Panc1 (cell line): ENCODE data around the gene LAMB4. TPM values are rescaled to one million over a fixed set of nuclear protein-coding genes. Genes with fewer than 3 reads are reported as not detected.

Source experiments
- ATAC-seq: fragments of 200-7000 bp; cut with Tn5 transposase; 2 replicates; pipeline ENCODE4 v1.9.1; 2020; ENCODE audit warnings: mild to moderate bottlenecking, moderate library complexity
- BruUV-seq: library from RNA; stranded (reverse); fragments of 400-500 nt; replicated peaks from 2 replicates; lab custom pipeline; 2021; lab: Mats Ljungman, UMichigan
- CTCF ChIA-PET: fragments of 300-600 bp; sonication (Branson Sonifier 250); formaldehyde crosslinking; loops from one replicate; lab custom pipeline; 2022; ENCODE audit warnings: antibody characterized with exemption; lab: Charles Lee
- POLR2A ChIA-PET: fragments of 300-600 bp; sonication (Branson Sonifier 250); formaldehyde crosslinking; loops from one replicate; lab custom pipeline; 2022; ENCODE audit warnings: antibody characterized with exemption; lab: Charles Lee
- DNase-seq: peaks from one replicate; pipeline ENCODE4 v3.0.0-alpha.2; 2010; ENCODE audit warnings: low read depth, low spot score
- H3K27ac ChIP-seq: 2 replicates; pipeline ENCODE4 v1.5.1; 2011; ENCODE audit warnings: mild to moderate bottlenecking, low read length, inconsistent platforms
- H3K27me3 ChIP-seq: fragments of 200-500 bp; sonication (Bioruptor generic); 2 replicates; pipeline ENCODE4 v1.6.0; 2014; ENCODE audit warnings: low read length, inconsistent platforms; ENCODE audit not compliant: control insufficient read depth, insufficient read depth
- H3K36me3 ChIP-seq: fragments of 200-500 bp; sonication (Bioruptor generic); 2 replicates; pipeline ENCODE4 v1.5.1; 2014; ENCODE audit warnings: inconsistent platforms, mild to moderate bottlenecking, low read length, moderate library complexity; ENCODE audit not compliant: control insufficient read depth, insufficient read depth
- H3K4me1 ChIP-seq: 2 replicates; pipeline ENCODE4 v1.5.1; 2011; ENCODE audit warnings: inconsistent platforms, mild to moderate bottlenecking, low read length, moderate library complexity; ENCODE audit not compliant: control insufficient read depth, insufficient read depth
- H3K4me3 ChIP-seq, 2 experiments: 2 replicates each; pipeline ENCODE4 v1.5.1; 2011 to 2012; ENCODE audit warnings: low read depth in 2 of 2, low read length in 2 of 2, mild to moderate bottlenecking in 2 of 2, inconsistent platforms in 1 of 2, moderate library complexity in 1 of 2
- H3K9me3 ChIP-seq: fragments of 200-500 bp; sonication (Bioruptor generic); 2 replicates; pipeline ENCODE4 v1.5.1; 2014; ENCODE audit warnings: low read depth, mild to moderate bottlenecking, inconsistent platforms, low read length, moderate library complexity; ENCODE audit not compliant: control insufficient read depth, insufficient read depth
- POLR2AphosphoS5 ChIP-seq: IDR thresholded peaks from 2 replicates; pipeline ENCODE4 v1.6.1; 2012; ENCODE audit warnings: mild to moderate bottlenecking, low read depth, low read length, moderate library complexity
- SIN3A ChIP-seq: IDR thresholded peaks from 2 replicates; pipeline ENCODE4 v1.6.1; 2012; ENCODE audit warnings: low read depth, mild to moderate bottlenecking, low read length, moderate library complexity, borderline replicate concordance; ENCODE audit not compliant: insufficient read depth
- TCF7L2 ChIP-seq: IDR thresholded peaks from 2 replicates; pipeline ENCODE4 v1.6.1; 2011; ENCODE audit warnings: mild to moderate bottlenecking, low read depth, low read length, inconsistent platforms
- in situ Hi-C: cut with HindIII; loops from 2 replicates; pipeline ENCODE4 v1.10.0; 2016; ENCODE audit warnings: low sequenced_read_pairs, low pct_unique_long_range_greater_than_20kb
- intact Hi-C: fragments of 100-400 bp; cut with micrococcal nuclease; formaldehyde crosslinking; loops from one replicate; pipeline ENCODE4 v1.10.0; 2022; ENCODE audit not compliant: unreplicated experiment
- total RNA-seq: library from RNA; stranded (reverse); gene quantifications from one replicate; pipeline ENCODE4 v1.2.1, GENCODE V29; 2021; ENCODE audit not compliant: unreplicated experiment
- TF ChIP-seq, protein P1 (sequence below): fragments of 450-650 bp; IDR thresholded peaks from 2 replicates; pipeline ENCODE4 v1.5.1; 2017; ENCODE audit warnings: mild to moderate bottlenecking
- TF ChIP-seq, protein P2 (sequence below), 2 experiments: IDR thresholded peaks; 2 replicates each; pipeline ENCODE4 v1.6.1; 2011 to 2012; ENCODE audit warnings: low read depth in 2 of 2, control low read depth in 1 of 2, low read length in 1 of 2, mild to moderate bottlenecking in 1 of 2, moderate library complexity in 1 of 2; ENCODE audit not compliant: insufficient read depth in 1 of 2

LAMB4 gene
- total RNA-seq, 1 experiment from 2014 or later: not detected

DNA sequence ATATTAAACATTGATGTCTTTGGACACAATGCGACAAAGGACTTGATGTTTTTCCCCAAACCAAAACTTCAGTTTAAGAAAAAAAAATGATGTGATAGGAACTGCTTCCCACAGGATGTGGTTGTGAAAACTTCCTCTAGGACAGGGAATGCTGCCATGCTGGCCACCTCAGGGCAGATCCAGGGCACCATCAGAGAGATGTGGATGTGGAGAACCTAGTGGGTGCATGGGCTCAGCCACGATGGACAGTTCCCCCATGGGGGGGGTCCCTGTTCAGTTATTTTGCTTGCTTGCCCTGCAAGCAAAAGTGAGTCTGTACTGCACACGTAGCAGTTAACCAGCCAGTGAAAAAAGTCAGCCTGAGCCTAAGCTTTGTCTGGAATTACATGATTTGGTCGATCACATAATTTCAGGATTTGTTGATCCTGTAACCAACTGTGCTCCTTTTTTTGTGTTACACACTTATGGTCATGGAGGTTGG, 36.3 kb downstream of the LAMB4 start:
- ATAC-seq (no peak), DNase-seq (no peak)
- Histone ChIP-seq H3K9me3 (no peaks in the 10 kb centered on the region), H3K27ac (no peak overlapping the region), H3K27me3 (no peaks in the 10 kb centered on the region), H3K4me1 (peaks cover 26% of the 10 kb centered on the region), H3K4me3 (no peak overlapping the region), H3K36me3 (no peaks in the 10 kb centered on the region)
- ChIA-PET POLR2A (interaction anchor here (0.6 kb wide), 1 partner anchor 140 kb away, joined by 7 read pairs; no protein-coding TSS in a partner anchor), CTCF (interaction anchor here (0.6 kb wide), 1 partner anchor 471 kb away, joined by 4 read pairs; no protein-coding TSS in a partner anchor)
- no TSS peak for BruUV-seq
- intact Hi-C loops (loop anchor here (10.0 kb wide), 1 partner anchor 79 kb away; no protein-coding TSS in a partner anchor), in situ Hi-C loops (no loop called here)
- TF ChIP-seq TCF7L2 (no peak), SIN3A (no peak), POLR2AphosphoS5 (no peak)
- TF ChIP-seq, protein P1, sequence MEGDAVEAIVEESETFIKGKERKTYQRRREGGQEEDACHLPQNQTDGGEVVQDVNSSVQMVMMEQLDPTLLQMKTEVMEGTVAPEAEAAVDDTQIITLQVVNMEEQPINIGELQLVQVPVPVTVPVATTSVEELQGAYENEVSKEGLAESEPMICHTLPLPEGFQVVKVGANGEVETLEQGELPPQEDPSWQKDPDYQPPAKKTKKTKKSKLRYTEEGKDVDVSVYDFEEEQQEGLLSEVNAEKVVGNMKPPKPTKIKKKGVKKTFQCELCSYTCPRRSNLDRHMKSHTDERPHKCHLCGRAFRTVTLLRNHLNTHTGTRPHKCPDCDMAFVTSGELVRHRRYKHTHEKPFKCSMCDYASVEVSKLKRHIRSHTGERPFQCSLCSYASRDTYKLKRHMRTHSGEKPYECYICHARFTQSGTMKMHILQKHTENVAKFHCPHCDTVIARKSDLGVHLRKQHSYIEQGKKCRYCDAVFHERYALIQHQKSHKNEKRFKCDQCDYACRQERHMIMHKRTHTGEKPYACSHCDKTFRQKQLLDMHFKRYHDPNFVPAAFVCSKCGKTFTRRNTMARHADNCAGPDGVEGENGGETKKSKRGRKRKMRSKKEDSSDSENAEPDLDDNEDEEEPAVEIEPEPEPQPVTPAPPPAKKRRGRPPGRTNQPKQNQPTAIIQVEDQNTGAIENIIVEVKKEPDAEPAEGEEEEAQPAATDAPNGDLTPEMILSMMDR: no peak
- TF ChIP-seq, protein P2, sequence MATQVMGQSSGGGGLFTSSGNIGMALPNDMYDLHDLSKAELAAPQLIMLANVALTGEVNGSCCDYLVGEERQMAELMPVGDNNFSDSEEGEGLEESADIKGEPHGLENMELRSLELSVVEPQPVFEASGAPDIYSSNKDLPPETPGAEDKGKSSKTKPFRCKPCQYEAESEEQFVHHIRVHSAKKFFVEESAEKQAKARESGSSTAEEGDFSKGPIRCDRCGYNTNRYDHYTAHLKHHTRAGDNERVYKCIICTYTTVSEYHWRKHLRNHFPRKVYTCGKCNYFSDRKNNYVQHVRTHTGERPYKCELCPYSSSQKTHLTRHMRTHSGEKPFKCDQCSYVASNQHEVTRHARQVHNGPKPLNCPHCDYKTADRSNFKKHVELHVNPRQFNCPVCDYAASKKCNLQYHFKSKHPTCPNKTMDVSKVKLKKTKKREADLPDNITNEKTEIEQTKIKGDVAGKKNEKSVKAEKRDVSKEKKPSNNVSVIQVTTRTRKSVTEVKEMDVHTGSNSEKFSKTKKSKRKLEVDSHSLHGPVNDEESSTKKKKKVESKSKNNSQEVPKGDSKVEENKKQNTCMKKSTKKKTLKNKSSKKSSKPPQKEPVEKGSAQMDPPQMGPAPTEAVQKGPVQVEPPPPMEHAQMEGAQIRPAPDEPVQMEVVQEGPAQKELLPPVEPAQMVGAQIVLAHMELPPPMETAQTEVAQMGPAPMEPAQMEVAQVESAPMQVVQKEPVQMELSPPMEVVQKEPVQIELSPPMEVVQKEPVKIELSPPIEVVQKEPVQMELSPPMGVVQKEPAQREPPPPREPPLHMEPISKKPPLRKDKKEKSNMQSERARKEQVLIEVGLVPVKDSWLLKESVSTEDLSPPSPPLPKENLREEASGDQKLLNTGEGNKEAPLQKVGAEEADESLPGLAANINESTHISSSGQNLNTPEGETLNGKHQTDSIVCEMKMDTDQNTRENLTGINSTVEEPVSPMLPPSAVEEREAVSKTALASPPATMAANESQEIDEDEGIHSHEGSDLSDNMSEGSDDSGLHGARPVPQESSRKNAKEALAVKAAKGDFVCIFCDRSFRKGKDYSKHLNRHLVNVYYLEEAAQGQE (IDR thresholded peaks at IDR 0.05; ENCODE audit: insufficient read depth in 1 of 2, low read depth in 2 of 2, low read length in 1 of 2): no peak

- ATAC-seq (no peak), DNase-seq (no peak)
- in situ Hi-C loops (no loop called here), intact Hi-C loops (loop anchor here (10.0 kb wide), 1 partner anchor 79 kb away; no protein-coding TSS in a partner anchor)
- TF ChIP-seq SIN3A: no peak
- TF ChIP-seq TCF7L2: no peak
- TF ChIP-seq, protein P1: no peak
- TF ChIP-seq POLR2AphosphoS5: no peak
- TF ChIP-seq, protein P2 (IDR thresholded peaks at IDR 0.05; ENCODE audit: insufficient read depth in 1 of 2, low read depth in 2 of 2, low read length in 1 of 2): no peak
- H3K36me3 ChIP-seq: no peaks in the 10 kb centered on the region
- no peaks in the 10 kb centered on the region for H3K9me3 ChIP-seq
- peaks cover 26% of the 10 kb centered on the region for H3K4me1 ChIP-seq
- no peak overlapping the region for H3K4me3 ChIP-seq
- CTCF ChIA-PET: no interaction called here
- POLR2A ChIA-PET: no interaction called here
- no peaks in the 10 kb centered on the region for H3K27me3 ChIP-seq
- no peak overlapping the region for H3K27ac ChIP-seq
- BruUV-seq: no TSS peak
Measured at GRCh38 chr7:108093341-108093740, 36.8 kb downstream of the LAMB4 start.
